Upper lobe of right lung (tissue), 1 donor: Measurements from ENCODE around the gene PNPLA5. TPM values are rescaled to one million over a fixed set of nuclear protein-coding genes. Genes with fewer than 3 reads are reported as not detected.

ENCODE experiments used
- ATAC-seq: fragments of 200-7000 bp; cut with Tn5 transposase; one replicate; pipeline ENCODE4 v1.9.1; 2020; ENCODE audit warnings: mild to moderate bottlenecking, moderate library complexity
- DNase-seq: peaks from one replicate; pipeline ENCODE4 v3.0.0-alpha.2; 2020
- H3K27ac ChIP-seq: fragments of 200-600 bp; one replicate; pipeline ENCODE4 v1.8.0; 2022
- H3K27me3 ChIP-seq: fragments of 200-600 bp; one replicate; pipeline ENCODE4 v1.8.0; 2022; ENCODE audit warnings: mild to moderate bottlenecking
- H3K36me3 ChIP-seq: fragments of 200-600 bp; one replicate; pipeline ENCODE4 v1.8.0; 2022
- H3K4me1 ChIP-seq: fragments of 200-600 bp; one replicate; pipeline ENCODE4 v1.8.0; 2022
- H3K4me3 ChIP-seq: fragments of 200-600 bp; one replicate; pipeline ENCODE4 v1.8.0; 2022; ENCODE audit warnings: mild to moderate bottlenecking
- H3K9me3 ChIP-seq: fragments of 200-600 bp; one replicate; pipeline ENCODE4 v1.8.0; 2022
- CTCF ChIP-seq: fragments of 200-600 bp; IDR thresholded peaks from one replicate; pipeline ENCODE4 v1.8.0; 2022; ENCODE audit warnings: antibody characterized with exemption
- intact Hi-C: fragments of 100-400 bp; cut with DNase I; formaldehyde crosslinking; loops from one replicate; pipeline ENCODE4 v1.11.0; 2022
- total RNA-seq: library from RNA; stranded (reverse); fragmentation: NEBNext Ultra II Directional; extraction: Animal tissue kit (Norgen Biotek cat#: 25700); gene quantifications from one replicate; pipeline ENCODE4 v1.2.1, GENCODE V29; 2021
- donor health status: DM: no; HTN: yes; CAD: no; lungs with severe emphysema.

PNPLA5 gene
- total RNA-seq, 1 donor from 2014 or later, result not detected

DNA sequence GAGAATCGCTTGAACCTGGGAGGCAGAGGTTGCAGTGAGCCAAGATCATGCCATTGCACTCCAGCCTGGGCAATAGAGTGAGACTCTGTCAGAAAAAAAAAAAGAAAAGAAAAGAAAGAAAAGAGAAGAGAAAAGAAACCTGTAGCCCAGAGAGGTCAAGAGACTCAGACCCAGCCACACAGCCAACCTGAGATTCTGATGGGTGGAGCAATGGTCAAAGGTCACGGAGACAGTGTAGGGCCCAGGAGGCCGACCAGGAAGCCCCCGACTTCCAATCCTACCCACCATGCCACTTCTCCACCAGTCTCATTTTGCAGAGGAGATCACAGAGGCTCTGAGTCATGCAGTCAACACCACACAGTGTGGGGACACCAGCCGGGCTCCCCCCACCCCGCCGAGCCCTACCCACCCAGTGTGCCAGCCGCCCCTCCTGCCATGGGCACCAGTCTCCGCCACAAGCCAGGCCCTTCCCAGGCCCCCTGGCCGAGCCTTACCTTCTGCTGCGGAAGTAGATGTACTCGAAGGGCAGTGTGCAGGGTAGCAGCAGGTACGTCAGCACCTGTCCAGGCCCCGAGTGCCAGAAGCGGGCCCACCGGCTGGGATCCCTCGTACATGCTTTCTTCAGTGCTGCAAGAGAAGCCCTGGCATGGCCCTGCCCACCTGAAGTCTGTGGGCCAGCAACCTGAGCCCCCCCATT lies 7.9 kb downstream of the PNPLA5 start:
- H3K9me3 ChIP-seq, result no peaks in the 10 kb centered on the region
- peak; percentile 48 for DNase-seq
- H3K4me1 ChIP-seq, result no peaks in the 10 kb centered on the region
- intact Hi-C loops, result no loop called here
- TF ChIP-seq CTCF, result no peak
- H3K4me3 ChIP-seq, result no peak overlapping the region
- ATAC-seq, result no peak
- no peak overlapping the region for H3K27ac ChIP-seq
- no peaks in the 10 kb centered on the region for H3K36me3 ChIP-seq
- peaks cover 3% of the 10 kb centered on the region for H3K27me3 ChIP-seq

- Histone ChIP-seq H3K27me3 (no peaks in the 10 kb centered on the region), H3K4me1 (no peaks in the 10 kb centered on the region), H3K36me3 (no peaks in the 10 kb centered on the region), H3K4me3 (no peak overlapping the region), H3K9me3 (no peaks in the 10 kb centered on the region), H3K27ac (no peak overlapping the region)
- peak; percentile 46 for TF ChIP-seq CTCF
- intact Hi-C loops, result no loop called here
- DNase-seq, result peak; percentile 52
- peak; percentile 59 for ATAC-seq
Observed at GRCh38 chr22:43883012-43883661, 8.7 kb downstream of the PNPLA5 start.

GRCh38 chr22:43882122-43882767 lies 9.6 kb downstream of the PNPLA5 start:
- no peak for ATAC-seq
- DNase-seq, result peak; percentile 46
- Histone ChIP-seq H3K4me1 (no peaks in the 10 kb centered on the region), H3K36me3 (no peaks in the 10 kb centered on the region), H3K27me3 (no peaks in the 10 kb centered on the region), H3K4me3 (no peak overlapping the region), H3K9me3 (no peaks in the 10 kb centered on the region), H3K27ac (no peak overlapping the region)
- no peak for TF ChIP-seq CTCF
- intact Hi-C loops, result no loop called here

DNA sequence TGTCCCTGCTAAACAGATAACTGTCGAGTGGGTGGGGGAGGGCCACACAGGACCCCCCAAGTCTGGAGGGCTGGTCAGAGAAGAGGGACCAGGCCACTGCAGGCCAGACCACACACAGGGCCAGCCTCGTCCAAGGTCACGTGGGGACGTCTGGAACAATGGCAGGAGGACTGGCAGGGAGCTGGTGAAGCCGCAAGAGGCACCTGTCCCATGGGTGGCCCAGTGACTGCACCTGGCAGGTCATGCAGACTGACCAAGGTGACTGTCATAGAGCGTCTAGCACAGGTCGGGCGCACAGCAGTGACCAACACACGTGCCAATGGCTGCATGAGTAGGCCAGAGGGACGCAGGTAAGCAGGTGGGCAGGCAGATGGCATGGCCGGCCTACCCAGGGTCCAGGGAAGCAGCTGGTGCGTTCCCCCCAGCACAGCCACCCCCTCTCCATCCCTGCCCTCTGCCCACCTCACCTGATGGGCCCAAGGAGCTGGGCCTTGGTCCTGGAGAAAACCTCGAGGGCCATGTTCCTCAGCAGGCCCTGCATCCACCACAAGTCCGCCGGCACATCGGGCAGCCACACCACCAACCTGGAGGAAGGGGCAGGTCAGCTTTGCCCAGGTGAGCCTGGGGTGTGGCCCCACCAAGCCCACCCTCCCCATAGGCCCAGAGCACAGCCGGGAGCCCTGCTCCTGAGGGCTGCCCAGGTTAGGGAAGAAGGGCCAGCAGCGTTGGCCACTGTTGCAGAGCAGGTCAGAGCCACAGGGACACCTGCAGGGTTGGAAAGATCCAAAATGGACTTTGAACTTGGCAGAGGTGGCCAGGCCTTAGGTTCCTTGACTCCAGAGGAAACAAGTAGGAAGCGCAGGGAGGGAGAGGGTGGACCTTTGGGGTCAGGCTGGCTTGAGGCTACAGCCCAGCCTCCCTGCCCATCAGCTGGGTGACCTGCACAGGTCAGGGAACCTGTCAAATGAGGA lies 10.4 kb downstream of the PNPLA5 start:
- intact Hi-C loops, result no loop called here
- DNase-seq (peak; percentile 60), ATAC-seq (no peak)
- no peak for TF ChIP-seq CTCF
- Histone ChIP-seq H3K4me3 (no peak overlapping the region), H3K27me3 (peaks cover 7% of the 10 kb centered on the region), H3K4me1 (no peaks in the 10 kb centered on the region), H3K27ac (no peak overlapping the region), H3K9me3 (no peaks in the 10 kb centered on the region), H3K36me3 (no peaks in the 10 kb centered on the region)

GRCh38 chr22:43880541-43880991 lies 11.2 kb downstream of the PNPLA5 start:
- H3K9me3 ChIP-seq, result no peaks in the 10 kb centered on the region
- no peak for ATAC-seq
- H3K27ac ChIP-seq, result no peak overlapping the region
- H3K27me3 ChIP-seq, result peaks cover 7% of the 10 kb centered on the region
- intact Hi-C loops, result no loop called here
- DNase-seq, result peak; percentile 55
- no peak for TF ChIP-seq CTCF
- H3K36me3 ChIP-seq, result no peaks in the 10 kb centered on the region
- no peak overlapping the region for H3K4me3 ChIP-seq
- no peaks in the 10 kb centered on the region for H3K4me1 ChIP-seq
